CD14-positive monocyte (primary cell): Measurements from ENCODE around the gene THSD4. TPM values are rescaled to one million over a fixed set of nuclear protein-coding genes. Genes with fewer than 3 reads are reported as not detected.

ENCODE experiments used
- DNase-seq, 3 donors: peaks; one replicate each; pipeline ENCODE4 v3.0.0-alpha.2; 2011 to 2022
- H2AFZ ChIP-seq: 2 replicates; pipeline ENCODE4 v1.6.0; 2012; ENCODE audit warnings: mild to moderate bottlenecking, low read depth, low read length, inconsistent platforms; ENCODE audit not compliant: insufficient read depth, poor library complexity, severe bottlenecking
- H3K27ac ChIP-seq, 2 donors: 1 replicate in 1 of 2; 2 replicates in 1 of 2; pipeline ENCODE4 v1.5.1; 2012 to 2013; ENCODE audit warnings: low read length in 2 of 2, control low read depth in 1 of 2, inconsistent platforms in 1 of 2, low read depth in 1 of 2, mild to moderate bottlenecking in 1 of 2
- H3K27me3 ChIP-seq, 2 donors: one replicate each; pipeline versions ENCODE4 v1.6.0 to v1.6.1; 2011 to 2013; ENCODE audit warnings: low read length in 2 of 2; ENCODE audit not compliant: control insufficient read depth in 2 of 2, insufficient read depth in 2 of 2
- H3K36me3 ChIP-seq, 2 donors: replicated peaks in 1 of 2; 1 replicate in 1 of 2; 2 replicates in 1 of 2; pipeline versions ENCODE4 v1.5.1 to v1.6.1; 2012 to 2013; ENCODE audit warnings: low read length in 2 of 2, control low read depth in 1 of 2, inconsistent platforms in 1 of 2, mild to moderate bottlenecking in 1 of 2; ENCODE audit not compliant: insufficient read depth in 2 of 2, control insufficient read depth in 1 of 2
- H3K4me1 ChIP-seq, 2 donors: 1 replicate in 1 of 2; 2 replicates in 1 of 2; pipeline versions ENCODE4 v1.5.1 to v1.6.1; 2012 to 2013; ENCODE audit warnings: low read length in 2 of 2, control low read depth in 1 of 2, inconsistent platforms in 1 of 2, mild to moderate bottlenecking in 1 of 2, moderate library complexity in 1 of 2; ENCODE audit not compliant: insufficient read depth in 2 of 2, control insufficient read depth in 1 of 2
- H3K4me2 ChIP-seq: replicated peaks from 2 replicates; pipeline ENCODE3; 2012; ENCODE audit warnings: low read length, moderate library complexity, mild to moderate bottlenecking; ENCODE audit not compliant: poor library complexity, severe bottlenecking; ENCODE audit errors: extremely low read depth
- H3K4me3 ChIP-seq, 3 experiments: fragments of 200-600 bp in 1 of 3; sonication (generic) in 1 of 3; replicated peaks in 1 of 3; 1 replicate in 2 of 3; 2 replicates in 1 of 3; pipeline ENCODE4 v1.5.1; 2011 to 2013; ENCODE audit warnings: low read length in 3 of 3, mild to moderate bottlenecking in 3 of 3, control low read depth in 2 of 3, low read depth in 2 of 3, inconsistent platforms in 1 of 3, moderate library complexity in 1 of 3
- H3K79me2 ChIP-seq: 2 replicates; pipeline ENCODE4 v1.6.0; 2012; ENCODE audit warnings: mild to moderate bottlenecking, control low read depth, inconsistent platforms, low read length, moderate library complexity; ENCODE audit not compliant: insufficient read depth
- H3K9ac ChIP-seq: 2 replicates; pipeline ENCODE4 v1.6.0; 2017; ENCODE audit warnings: low read length, mild to moderate bottlenecking; ENCODE audit not compliant: insufficient read depth, poor library complexity, severe bottlenecking
- H3K9me3 ChIP-seq, 2 donors: replicated peaks in 1 of 2; 1 replicate in 1 of 2; 2 replicates in 1 of 2; pipeline versions ENCODE4 v1.5.1 to v1.6.1; 2012 to 2013; ENCODE audit warnings: low read length in 2 of 2, control low read depth in 1 of 2; ENCODE audit not compliant: control insufficient read depth in 1 of 2, insufficient read depth in 1 of 2
- H4K20me1 ChIP-seq: 2 replicates; pipeline ENCODE4 v1.6.0; 2012; ENCODE audit warnings: mild to moderate bottlenecking, low read length, control low read depth, moderate library complexity; ENCODE audit not compliant: insufficient read depth
- H3K27ac Mint-ChIP-seq, 7 donors: one replicate each; pipeline ENCODE4 v1.8.0; 2020; ENCODE audit warnings: mild to moderate bottlenecking in 7 of 7, mixed read lengths in 7 of 7, moderate library complexity in 6 of 7, inconsistent platforms in 2 of 7
- H3K27me3 Mint-ChIP-seq, 3 donors: one replicate each; pipeline ENCODE4 v1.8.0; 2021 to 2022; ENCODE audit warnings: low read depth in 3 of 3, mild to moderate bottlenecking in 3 of 3, mixed read lengths in 3 of 3, moderate library complexity in 3 of 3, inconsistent platforms in 1 of 3
- H3K36me3 Mint-ChIP-seq, 2 donors: one replicate each; pipeline ENCODE4 v1.8.0; 2020; ENCODE audit warnings: mixed read lengths in 2 of 2, inconsistent platforms in 1 of 2, mild to moderate bottlenecking in 1 of 2
- H3K4me1 Mint-ChIP-seq: one replicate; pipeline ENCODE4 v1.8.0; 2020; ENCODE audit warnings: mild to moderate bottlenecking, mixed read lengths
- H3K4me3 Mint-ChIP-seq, 2 donors: one replicate each; pipeline ENCODE4 v1.8.0; 2020; ENCODE audit warnings: mild to moderate bottlenecking in 2 of 2, mixed read lengths in 2 of 2, moderate library complexity in 1 of 2
- H3K9me3 Mint-ChIP-seq, 7 donors: one replicate each; pipeline ENCODE4 v1.8.0; 2020 to 2022; ENCODE audit warnings: mixed read lengths in 7 of 7, mild to moderate bottlenecking in 6 of 7, moderate library complexity in 6 of 7, inconsistent platforms in 2 of 7
- CTCF ChIP-seq: fragments of 200-600 bp; IDR thresholded peaks from one replicate; pipeline ENCODE4 v1.8.0; 2022; ENCODE audit warnings: antibody characterized with exemption, mild to moderate bottlenecking
- WGBS: methylation state at CpG from one replicate; pipeline ENCODE4 v1.1.5; 2013; ENCODE audit warnings: missing lambda C conversion rate; ENCODE audit not compliant: insufficient coverage; 5-methylcytosine and 5-hydroxymethylcytosine counted together
- intact Hi-C, 2 donors: fragments of 100-400 bp; cut with micrococcal nuclease; formaldehyde crosslinking; loops; one replicate each; pipeline versions ENCODE4 v1.15.0 to v1.15.1; 2023
- polyA plus RNA-seq, 3 donors: library from polyadenylated mRNA; depleted of rRNA in 1 of 3; unstranded in 2 of 3; stranded (reverse) in 1 of 3; fragments of 300-500 nt in 2 of 3; fragments of >200 nt in 1 of 3; fragmentation: Illumina TruSeq in 2 of 3; gene quantifications; 1 replicate in 2 of 3; 2 replicates in 1 of 3; pipeline ENCODE4 v1.2.3, GENCODE V29; 2012 to 2021

THSD4 gene
- polyA plus RNA-seq, 3 donors: not detected

- Histone ChIP-seq H3K79me2 (no peaks in the 10 kb centered on the region), H3K9me3 (no peaks in the 10 kb centered on the region), H3K4me1 (no peaks in the 10 kb centered on the region), H3K27me3 (no peaks in the 10 kb centered on the region), H4K20me1 (no peaks in the 10 kb centered on the region), H3K36me3 (no peaks in the 10 kb centered on the region), H3K4me3 (no peak overlapping the region), H2AFZ (no peak overlapping the region), H3K4me2 (no peak overlapping the region), H3K27ac (no peak overlapping the region), H3K9ac (no peak overlapping the region)
- H3K27ac Mint-ChIP-seq: no peak overlapping the region
- H3K36me3 Mint-ChIP-seq: no peaks in the 10 kb centered on the region
- H3K27me3 Mint-ChIP-seq: peaks cover 1 to 3% (median 2%) of the 10 kb centered on the region in 3 donors
- intact Hi-C loops: no loop called here
- peaks cover 0 to 8% (median 3%) of the 10 kb centered on the region in 7 donors for H3K9me3 Mint-ChIP-seq
- WGBS: 95% methylated on average over 11 of the region's 16 CpGs
- no peaks in the 10 kb centered on the region for H3K4me1 Mint-ChIP-seq
- TF ChIP-seq CTCF: no peak
- no peak for DNase-seq
- no peak overlapping the region for H3K4me3 Mint-ChIP-seq
These were observed 697.9 kb downstream of the THSD4 start for GRCh38 chr15:71812966-71813722.

- no peaks in the 10 kb centered on the region for H3K4me1 Mint-ChIP-seq
- WGBS: 97% methylated on average over 8 of the region's 9 CpGs
These were observed 698.6 kb downstream of the THSD4 start for GRCh38 chr15:71813723-71814470.

More at GRCh38 chr15:71813723-71814470, 698.6 kb downstream of the THSD4 start:
- TF ChIP-seq CTCF: no peak
- Histone ChIP-seq H3K79me2 (no peaks in the 10 kb centered on the region), H3K27me3 (no peaks in the 10 kb centered on the region), H3K9ac (no peak overlapping the region), H2AFZ (no peak overlapping the region), H3K36me3 (no peaks in the 10 kb centered on the region), H4K20me1 (no peaks in the 10 kb centered on the region), H3K4me2 (no peak overlapping the region), H3K4me1 (no peaks in the 10 kb centered on the region), H3K27ac (no peak overlapping the region), H3K9me3 (peaks cover 0 to 4% of the 10 kb centered on the region in 2 donors), H3K4me3 (no peak overlapping the region)
- H3K27me3 Mint-ChIP-seq: peaks cover 0 to 2% (median 1%) of the 10 kb centered on the region in 3 donors
- no peak for DNase-seq
- H3K36me3 Mint-ChIP-seq: no peaks in the 10 kb centered on the region
- H3K9me3 Mint-ChIP-seq: peaks cover 3 to 12% (median 5%) of the 10 kb centered on the region in 7 donors
- H3K27ac Mint-ChIP-seq: no peak overlapping the region
- H3K4me3 Mint-ChIP-seq: no peak overlapping the region
- intact Hi-C loops: no loop called here
